ENCODE data around the gene PLCB1. TPM values are rescaled to one million over a fixed set of nuclear protein-coding genes. Genes with fewer than 3 reads are reported as not detected.
"Not testable (repeated sequence)": the region's sequence is repeated elsewhere in the genome, so short reads cannot be mapped to it uniquely, and the experiment has no call there.

PLCB1 gene
- total RNA-seq, 1 experiment from 2014 or later, result 11.3 TPM

DNA sequence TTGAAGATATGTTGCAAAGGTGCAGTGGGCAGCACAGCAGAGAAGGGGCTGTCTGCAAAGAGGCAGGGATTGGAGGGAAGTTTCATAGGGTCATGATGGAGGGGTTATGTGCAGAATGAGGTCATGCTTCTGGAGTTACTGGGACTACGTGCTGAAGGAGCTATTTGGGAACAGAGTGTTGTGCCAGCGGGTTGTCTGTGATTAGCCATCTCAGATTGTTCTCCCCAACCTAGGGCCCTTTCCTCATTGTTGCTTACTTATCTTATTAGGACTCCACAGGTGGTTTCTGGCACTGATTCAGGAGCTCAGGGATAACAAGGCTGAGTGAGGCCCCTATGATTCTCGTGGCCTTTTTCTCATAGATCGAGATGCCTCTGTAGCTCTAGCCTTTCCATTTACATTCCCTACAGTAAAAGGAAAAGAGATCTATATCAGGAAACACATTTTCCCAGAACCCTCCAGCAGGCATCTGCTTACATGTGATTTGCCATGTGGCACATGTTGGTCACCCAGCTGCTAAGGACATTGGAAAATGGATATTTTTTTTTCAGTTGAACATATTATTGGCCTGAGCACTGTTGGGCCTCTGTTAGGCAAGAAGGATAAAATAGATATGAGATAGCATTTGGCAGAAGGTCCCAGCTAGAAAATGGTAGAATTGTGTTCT is 507.2 kb downstream of the PLCB1 start:
- Mint-ChIP-seq H3K27ac (no peak overlapping the region), H3K4me1 (peaks cover 9% of the 10 kb centered on the region), H3K36me3 (peaks cover 6% of the 10 kb centered on the region), H3K4me3 (no peak overlapping the region), H3K9me3 (peaks cover 6% of the 10 kb centered on the region; the same call in 1 of the 2 replicates), H3K27me3 (ENCODE audit: low read depth) (no peaks in the 10 kb centered on the region)
- DNase-seq (ENCODE audit: low spot score) (no peak), ATAC-seq (no peak)
- CTCF ChIA-PET, result no interaction called here
- TF ChIP-seq NR2C2 (CRISPR knock-in tag; IDR thresholded peaks at IDR 0.05), result no peak
- TF ChIP-seq, protein P1, sequence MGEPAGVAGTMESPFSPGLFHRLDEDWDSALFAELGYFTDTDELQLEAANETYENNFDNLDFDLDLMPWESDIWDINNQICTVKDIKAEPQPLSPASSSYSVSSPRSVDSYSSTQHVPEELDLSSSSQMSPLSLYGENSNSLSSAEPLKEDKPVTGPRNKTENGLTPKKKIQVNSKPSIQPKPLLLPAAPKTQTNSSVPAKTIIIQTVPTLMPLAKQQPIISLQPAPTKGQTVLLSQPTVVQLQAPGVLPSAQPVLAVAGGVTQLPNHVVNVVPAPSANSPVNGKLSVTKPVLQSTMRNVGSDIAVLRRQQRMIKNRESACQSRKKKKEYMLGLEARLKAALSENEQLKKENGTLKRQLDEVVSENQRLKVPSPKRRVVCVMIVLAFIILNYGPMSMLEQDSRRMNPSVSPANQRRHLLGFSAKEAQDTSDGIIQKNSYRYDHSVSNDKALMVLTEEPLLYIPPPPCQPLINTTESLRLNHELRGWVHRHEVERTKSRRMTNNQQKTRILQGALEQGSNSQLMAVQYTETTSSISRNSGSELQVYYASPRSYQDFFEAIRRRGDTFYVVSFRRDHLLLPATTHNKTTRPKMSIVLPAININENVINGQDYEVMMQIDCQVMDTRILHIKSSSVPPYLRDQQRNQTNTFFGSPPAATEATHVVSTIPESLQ (CRISPR knock-in tag; IDR thresholded peaks at IDR 0.05), result no peak
- TF ChIP-seq, protein P2, sequence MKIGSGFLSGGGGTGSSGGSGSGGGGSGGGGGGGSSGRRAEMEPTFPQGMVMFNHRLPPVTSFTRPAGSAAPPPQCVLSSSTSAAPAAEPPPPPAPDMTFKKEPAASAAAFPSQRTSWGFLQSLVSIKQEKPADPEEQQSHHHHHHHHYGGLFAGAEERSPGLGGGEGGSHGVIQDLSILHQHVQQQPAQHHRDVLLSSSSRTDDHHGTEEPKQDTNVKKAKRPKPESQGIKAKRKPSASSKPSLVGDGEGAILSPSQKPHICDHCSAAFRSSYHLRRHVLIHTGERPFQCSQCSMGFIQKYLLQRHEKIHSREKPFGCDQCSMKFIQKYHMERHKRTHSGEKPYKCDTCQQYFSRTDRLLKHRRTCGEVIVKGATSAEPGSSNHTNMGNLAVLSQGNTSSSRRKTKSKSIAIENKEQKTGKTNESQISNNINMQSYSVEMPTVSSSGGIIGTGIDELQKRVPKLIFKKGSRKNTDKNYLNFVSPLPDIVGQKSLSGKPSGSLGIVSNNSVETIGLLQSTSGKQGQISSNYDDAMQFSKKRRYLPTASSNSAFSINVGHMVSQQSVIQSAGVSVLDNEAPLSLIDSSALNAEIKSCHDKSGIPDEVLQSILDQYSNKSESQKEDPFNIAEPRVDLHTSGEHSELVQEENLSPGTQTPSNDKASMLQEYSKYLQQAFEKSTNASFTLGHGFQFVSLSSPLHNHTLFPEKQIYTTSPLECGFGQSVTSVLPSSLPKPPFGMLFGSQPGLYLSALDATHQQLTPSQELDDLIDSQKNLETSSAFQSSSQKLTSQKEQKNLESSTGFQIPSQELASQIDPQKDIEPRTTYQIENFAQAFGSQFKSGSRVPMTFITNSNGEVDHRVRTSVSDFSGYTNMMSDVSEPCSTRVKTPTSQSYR (CRISPR knock-in tag; IDR thresholded peaks at IDR 0.05), result no peak
- POLR2A ChIA-PET, result no interaction called here

DNA sequence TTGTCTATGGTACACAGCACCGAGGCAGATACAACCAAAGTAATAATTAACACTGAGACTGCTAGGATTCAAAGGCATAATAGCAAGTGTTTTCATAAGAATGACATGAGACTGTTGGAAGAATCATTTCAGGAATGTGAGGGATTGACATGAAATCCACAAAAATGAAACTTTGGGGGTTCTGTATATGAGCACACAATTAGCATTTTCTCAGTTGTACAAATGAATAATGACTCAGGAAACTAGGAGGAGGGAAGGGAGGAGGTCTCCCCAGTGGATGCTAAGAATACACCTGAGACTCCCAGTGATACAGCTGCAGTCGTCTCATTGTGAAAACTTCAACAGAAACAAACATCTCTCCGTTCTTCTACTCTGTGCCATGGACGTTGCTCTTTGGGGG is 508.4 kb downstream of the PLCB1 start:
- DNase-seq (ENCODE audit: low spot score) (no peak), ATAC-seq (no peak)
- ChIA-PET CTCF (no interaction called here), POLR2A (no interaction called here)
- TF ChIP-seq USF2 (CRISPR knock-in tag; IDR thresholded peaks at IDR 0.05) (no peak), ATF2 (CRISPR knock-in tag; IDR thresholded peaks at IDR 0.05; ENCODE audit: borderline replicate concordance, low read depth) (no peak), FOXP4 (CRISPR knock-in tag; IDR thresholded peaks at IDR 0.05) (no peak)
- H3K27me3 Mint-ChIP-seq (ENCODE audit: low read depth), result no peaks in the 10 kb centered on the region
- H3K4me1 Mint-ChIP-seq, result peaks cover 6% of the 10 kb centered on the region; the same call in 1 of the 2 replicates
- H3K4me3 Mint-ChIP-seq, result no peak overlapping the region
- no peak overlapping the region; the same call in 1 of the 2 replicates for H3K27ac Mint-ChIP-seq
- peaks cover 6% of the 10 kb centered on the region for H3K36me3 Mint-ChIP-seq
- peaks cover 6% of the 10 kb centered on the region; the same call in 1 of the 2 replicates for H3K9me3 Mint-ChIP-seq

DNA sequence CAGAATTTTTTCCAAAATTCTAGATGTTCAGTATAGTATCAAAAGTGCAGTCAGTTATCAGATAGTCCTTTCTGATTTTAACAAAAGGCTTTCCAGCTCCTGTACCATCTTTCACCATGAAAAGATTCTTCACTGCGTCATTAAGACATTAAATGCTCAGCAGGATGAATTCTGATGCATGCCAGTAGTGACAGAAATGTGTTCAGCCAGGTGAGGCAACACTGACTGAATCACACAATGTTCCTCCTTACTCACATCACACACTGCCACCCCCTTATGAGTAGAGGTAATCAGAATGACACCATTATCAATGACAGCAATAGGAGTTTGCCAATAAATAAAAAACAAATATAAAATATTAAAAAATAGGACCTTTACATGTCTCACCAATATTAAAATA is 510.2 kb downstream of the PLCB1 start:
- POLR2A ChIA-PET, result no interaction called here
- no peak for DNase-seq (ENCODE audit: low spot score)
- no peak for ATAC-seq
- Mint-ChIP-seq H3K9me3 (peaks cover 6% of the 10 kb centered on the region; the same call in 1 of the 2 replicates), H3K27ac (no peak overlapping the region), H3K4me1 (peaks cover 9% of the 10 kb centered on the region), H3K27me3 (ENCODE audit: low read depth) (no peaks in the 10 kb centered on the region), H3K36me3 (peaks cover 6% of the 10 kb centered on the region), H3K4me3 (no peak overlapping the region)
- no peak for TF ChIP-seq ZNF263 (CRISPR knock-in tag; IDR thresholded peaks at IDR 0.05; ENCODE audit: low read depth)
- no peak for TF ChIP-seq ZBTB21 (CRISPR knock-in tag; IDR thresholded peaks at IDR 0.05; ENCODE audit: borderline replicate concordance)
- no peak for TF ChIP-seq E2F4 (CRISPR knock-in tag; IDR thresholded peaks at IDR 0.05; ENCODE audit: borderline replicate concordance, low read depth)
- TF ChIP-seq E2F1 (CRISPR knock-in tag; IDR thresholded peaks at IDR 0.05), result no peak
- TF ChIP-seq ATF2 (CRISPR knock-in tag; IDR thresholded peaks at IDR 0.05; ENCODE audit: borderline replicate concordance, low read depth), result no peak
- CTCF ChIA-PET, result no interaction called here

- H3K4me1 Mint-ChIP-seq; H3K4me3 Mint-ChIP-seq; H3K9me3 Mint-ChIP-seq; H3K27ac Mint-ChIP-seq; POLR2A ChIA-PET; CTCF ChIA-PET; DNase-seq (ENCODE audit: low spot score); ATAC-seq; H3K27me3 Mint-ChIP-seq (ENCODE audit: low read depth): not testable (repeated sequence)
- H3K36me3 Mint-ChIP-seq, result peaks cover 12% of the 10 kb centered on the region
Observed at GRCh38 chr20:8644468-8644867, 512.4 kb downstream of the PLCB1 start.

All from WTC11 (cell line).